ENCODE data around the gene APAF1.
A peak's percentile ranks its signal among the peaks of the same experiment; 100 is the strongest.
"Not testable (repeated sequence)": the region's sequence is repeated elsewhere in the genome, so short reads cannot be mapped to it uniquely, and the experiment has no call there.

Gene APAF1

GRCh38 chr12:98754095-98754494 lies 109.0 kb downstream of the APAF1 start:
- no peak for TF ChIP-seq CTCF (IDR thresholded peaks at IDR 0.05; ENCODE audit: low read depth, low read length, missing control alignments)
- in situ Hi-C loops (cut with HindIII; ENCODE audit: low pct_ligation_motif_present, low sequenced_read_pairs), result no loop called here
- Histone ChIP-seq H3K4me3 (ENCODE audit: low read depth, low read length) (no peak overlapping the region), H3K36me3 (replicated peaks) (no peaks in the 10 kb centered on the region), H3K27me3 (replicated peaks) (no peaks in the 10 kb centered on the region), H3K27ac (peak overlapping the region; percentile 34)
- DNase-seq, result peak; percentile 83

DNA sequence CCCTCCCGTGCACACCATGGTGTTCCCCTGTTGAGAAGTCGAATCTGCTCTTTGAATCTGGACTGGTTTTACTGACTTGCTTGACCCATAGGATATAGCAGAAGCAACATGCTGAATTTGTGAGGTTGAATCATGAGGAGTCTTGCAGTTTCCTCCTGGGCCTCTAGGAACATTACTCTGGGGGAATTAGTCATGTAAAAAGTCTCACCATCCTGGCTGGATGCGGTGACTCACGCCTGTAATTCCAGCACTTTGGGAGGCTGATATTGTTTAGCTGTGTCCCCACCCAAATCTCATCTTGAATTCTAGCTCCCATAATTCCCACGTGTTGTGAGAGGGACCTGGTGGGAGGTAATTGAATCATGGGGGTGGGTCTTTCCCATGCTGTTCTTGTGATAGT lies 110.8 kb downstream of the APAF1 start:
- in situ Hi-C loops (cut with HindIII; ENCODE audit: low pct_ligation_motif_present, low sequenced_read_pairs), result not testable (repeated sequence)

GRCh38 chr12:98757455-98757854 lies 112.4 kb downstream of the APAF1 start:
- Histone ChIP-seq H3K4me3 (ENCODE audit: low read depth, low read length) (no peak overlapping the region), H3K27me3 (replicated peaks) (no peaks in the 10 kb centered on the region), H3K27ac (no peak overlapping the region), H3K36me3 (replicated peaks) (no peaks in the 10 kb centered on the region)
- no peak for TF ChIP-seq CTCF (IDR thresholded peaks at IDR 0.05; ENCODE audit: low read depth, low read length, missing control alignments)
- in situ Hi-C loops (cut with HindIII; ENCODE audit: low pct_ligation_motif_present, low sequenced_read_pairs), result no loop called here
- DNase-seq, result no peak

More for the DNA sequence above, 110.8 kb downstream of the APAF1 start:
- peak; percentile 46 for TF ChIP-seq CTCF (IDR thresholded peaks at IDR 0.05; ENCODE audit: low read depth, low read length, missing control alignments)
- DNase-seq, result peak; percentile 86
- not testable (repeated sequence) for H3K36me3 ChIP-seq (replicated peaks); H3K4me3 ChIP-seq (ENCODE audit: low read depth, low read length); H3K27me3 ChIP-seq (replicated peaks)
- peak overlapping the region; percentile 38 for H3K27ac ChIP-seq

DNA sequence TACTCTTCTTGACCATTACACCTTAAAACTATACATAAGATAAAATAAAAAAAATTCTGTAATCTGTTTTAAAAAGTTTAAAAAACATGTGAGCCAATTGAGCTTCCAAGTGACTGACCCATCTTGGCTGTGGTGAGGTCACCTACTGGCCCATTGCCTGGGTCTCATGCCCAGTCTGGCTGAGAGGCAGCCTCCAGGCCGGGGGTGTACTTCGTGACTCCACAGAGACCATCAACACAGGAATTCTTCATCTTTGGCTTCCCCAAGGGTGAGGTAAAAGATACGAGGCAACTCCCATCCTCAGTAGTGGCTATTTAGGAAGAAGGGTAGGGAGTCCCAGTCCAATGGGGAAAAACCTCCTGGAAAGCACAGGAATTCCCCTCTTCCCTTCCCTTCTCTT lies 113.2 kb downstream of the APAF1 start:
- no peaks in the 10 kb centered on the region for H3K36me3 ChIP-seq (replicated peaks)
- H3K4me3 ChIP-seq (ENCODE audit: low read depth, low read length), result no peak overlapping the region
- H3K27ac ChIP-seq, result no peak overlapping the region
- TF ChIP-seq CTCF (IDR thresholded peaks at IDR 0.05; ENCODE audit: low read depth, low read length, missing control alignments), result no peak
- in situ Hi-C loops (cut with HindIII; ENCODE audit: low pct_ligation_motif_present, low sequenced_read_pairs), result no loop called here
- H3K27me3 ChIP-seq (replicated peaks), result no peaks in the 10 kb centered on the region
- DNase-seq, result no peak

GRCh38 chr12:98763656-98764055 lies 118.6 kb downstream of the APAF1 start:
- H3K36me3 ChIP-seq (replicated peaks), result no peaks in the 10 kb centered on the region
- no peak overlapping the region for H3K27ac ChIP-seq
- in situ Hi-C loops (cut with HindIII; ENCODE audit: low pct_ligation_motif_present, low sequenced_read_pairs), result no loop called here
- no peaks in the 10 kb centered on the region for H3K27me3 ChIP-seq (replicated peaks)
- no peak overlapping the region for H3K4me3 ChIP-seq (ENCODE audit: low read depth, low read length)
- no peak for TF ChIP-seq CTCF (IDR thresholded peaks at IDR 0.05; ENCODE audit: low read depth, low read length, missing control alignments)
- no peak for DNase-seq

GRCh38 chr12:98767248-98767647 lies 122.2 kb downstream of the APAF1 start:
- Histone ChIP-seq H3K36me3 (replicated peaks) (no peaks in the 10 kb centered on the region), H3K27ac (no peak overlapping the region), H3K27me3 (replicated peaks) (no peaks in the 10 kb centered on the region), H3K4me3 (ENCODE audit: low read depth, low read length) (no peak overlapping the region)
- in situ Hi-C loops (cut with HindIII; ENCODE audit: low pct_ligation_motif_present, low sequenced_read_pairs), result no loop called here
- no peak for TF ChIP-seq CTCF (IDR thresholded peaks at IDR 0.05; ENCODE audit: low read depth, low read length, missing control alignments)
- no peak for DNase-seq
